ENCODE data around the gene RAB3C.

The RAB3C gene

GRCh38 chr5:58770136-58770535 is 187.3 kb downstream of the RAB3C start:
- H3K4me1 ChIP-seq (ENCODE audit: insufficient read depth, low read length) = no peaks in the 10 kb centered on the region
- H3K9ac ChIP-seq (ENCODE audit: low read depth, low read length) = no peak overlapping the region
- no peaks in the 10 kb centered on the region for H3K9me3 ChIP-seq (ENCODE audit: control insufficient read depth, insufficient read depth, low read length)
- H3K36me3 ChIP-seq (ENCODE audit: insufficient read depth, low read length) = no peaks in the 10 kb centered on the region

- Histone ChIP-seq H3K9me3 (ENCODE audit: control insufficient read depth, insufficient read depth, low read length) (no peaks in the 10 kb centered on the region), H3K4me1 (ENCODE audit: insufficient read depth, low read length) (peaks cover 4% of the 10 kb centered on the region; the same call in 1 of the 2 replicates), H3K9ac (ENCODE audit: low read depth, low read length) (no peak overlapping the region), H3K36me3 (ENCODE audit: insufficient read depth, low read length) (no peaks in the 10 kb centered on the region)
These were observed 188.9 kb downstream of the RAB3C start for GRCh38 chr5:58771796-58772195.

DNA sequence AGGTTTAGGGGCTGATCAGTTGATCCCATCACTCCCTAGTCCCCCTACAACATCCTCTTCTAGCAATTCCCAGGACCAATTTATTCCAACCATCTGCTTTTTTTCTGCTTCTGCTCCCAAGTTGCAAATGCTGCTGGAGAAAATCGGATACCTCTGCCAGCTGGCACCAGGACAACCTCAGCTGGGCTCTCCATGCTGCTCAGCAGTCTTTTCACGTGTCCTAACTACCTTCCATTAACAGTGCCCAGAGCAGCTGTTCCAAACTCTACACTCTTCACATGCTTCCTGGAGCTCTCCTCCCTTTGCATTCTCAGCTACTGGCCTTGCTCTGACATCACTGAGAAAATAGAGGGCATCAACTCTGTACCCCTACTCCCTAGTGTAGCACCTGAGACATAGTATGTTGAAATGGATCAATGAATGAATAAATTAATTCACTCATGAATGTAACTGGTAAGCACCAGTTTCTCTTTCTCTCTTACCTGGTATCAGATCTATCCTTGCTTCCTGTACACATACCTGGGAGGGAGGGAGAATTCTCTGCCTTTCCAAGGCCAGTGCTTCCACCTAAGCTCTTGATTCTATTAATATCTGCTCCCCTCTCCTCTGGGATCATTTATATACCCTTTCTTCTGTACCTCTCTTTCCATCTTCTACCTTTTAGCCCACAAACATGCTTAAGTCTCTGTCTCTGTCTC is 191.0 kb downstream of the RAB3C start:
- Histone ChIP-seq H3K36me3 (ENCODE audit: insufficient read depth, low read length) (no peaks in the 10 kb centered on the region), H3K4me1 (ENCODE audit: insufficient read depth, low read length) (peaks cover 4% of the 10 kb centered on the region; the same call in 1 of the 2 replicates), H3K9ac (ENCODE audit: low read depth, low read length) (no peak overlapping the region), H3K9me3 (ENCODE audit: control insufficient read depth, insufficient read depth, low read length) (no peaks in the 10 kb centered on the region)

GRCh38 chr5:58774937-58775336 is 192.1 kb downstream of the RAB3C start:
- Histone ChIP-seq H3K36me3 (ENCODE audit: insufficient read depth, low read length) (no peaks in the 10 kb centered on the region), H3K9me3 (ENCODE audit: control insufficient read depth, insufficient read depth, low read length) (no peaks in the 10 kb centered on the region), H3K4me1 (ENCODE audit: insufficient read depth, low read length) (peaks cover 4% of the 10 kb centered on the region; the same call in 1 of the 2 replicates), H3K9ac (ENCODE audit: low read depth, low read length) (no peak overlapping the region)

DNA sequence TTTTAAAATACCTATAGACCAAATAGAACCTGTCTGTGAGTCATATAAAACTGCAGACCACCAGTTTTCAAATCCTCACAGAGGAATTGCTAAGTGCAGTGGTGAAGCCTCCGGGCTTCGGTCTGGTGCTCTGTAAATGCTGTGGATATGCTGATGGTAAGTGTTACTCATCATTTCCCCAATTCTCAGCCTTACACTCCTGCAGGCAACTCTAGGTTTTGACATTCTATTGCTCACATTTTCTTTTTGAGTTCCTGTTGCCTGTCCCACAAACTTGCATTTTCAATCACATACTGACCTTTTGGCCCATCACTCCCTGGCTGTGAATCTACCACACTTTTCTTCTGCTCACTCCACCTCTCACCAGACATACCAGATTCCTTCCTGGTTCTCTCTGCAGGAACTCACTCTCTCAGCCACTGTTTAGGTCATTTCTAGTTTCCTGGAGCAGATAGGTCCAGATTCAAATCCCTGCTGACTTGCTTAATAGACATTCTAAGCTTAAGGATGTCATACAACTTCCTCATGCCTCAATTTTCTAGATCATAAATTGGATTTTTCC is 192.9 kb downstream of the RAB3C start:
- Histone ChIP-seq H3K4me1 (ENCODE audit: insufficient read depth, low read length) (peaks cover 4% of the 10 kb centered on the region; the same call in 1 of the 2 replicates), H3K36me3 (ENCODE audit: insufficient read depth, low read length) (no peaks in the 10 kb centered on the region), H3K9me3 (ENCODE audit: control insufficient read depth, insufficient read depth, low read length) (no peaks in the 10 kb centered on the region), H3K9ac (ENCODE audit: low read depth, low read length) (no peak overlapping the region)

DNA sequence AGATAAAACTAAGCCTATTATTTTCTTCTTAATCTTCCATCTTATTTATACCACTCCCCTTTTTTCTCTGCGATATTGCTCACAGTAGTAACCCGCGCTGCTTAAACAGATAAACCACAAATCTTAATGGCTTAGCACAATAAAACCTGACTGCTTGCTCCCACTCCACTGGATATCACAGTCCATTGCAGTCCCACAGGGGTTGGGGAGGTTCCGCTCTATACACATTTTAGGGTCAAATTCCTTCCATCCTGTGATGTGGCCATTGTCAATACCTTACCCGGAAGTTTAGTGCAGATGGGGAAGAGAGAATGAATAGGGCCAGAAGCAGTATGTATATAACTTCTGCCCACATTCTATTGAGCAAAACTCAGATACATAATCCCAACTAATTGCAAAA is 193.7 kb downstream of the RAB3C start:
- H3K4me1 ChIP-seq (ENCODE audit: insufficient read depth, low read length) = peaks cover 4% of the 10 kb centered on the region; the same call in 1 of the 2 replicates
- no peak overlapping the region for H3K9ac ChIP-seq (ENCODE audit: low read depth, low read length)

GRCh38 chr5:58778888-58779287 is 196.0 kb downstream of the RAB3C start:
- peaks cover 10% of the 10 kb centered on the region for H3K4me1 ChIP-seq (ENCODE audit: insufficient read depth, low read length)
- no peak overlapping the region for H3K9ac ChIP-seq (ENCODE audit: low read depth, low read length)
- H3K36me3 ChIP-seq (ENCODE audit: insufficient read depth, low read length) = no peaks in the 10 kb centered on the region
- H3K9me3 ChIP-seq (ENCODE audit: control insufficient read depth, insufficient read depth, low read length) = no peaks in the 10 kb centered on the region

More for the DNA sequence above, 193.7 kb downstream of the RAB3C start:
- Histone ChIP-seq H3K9me3 (ENCODE audit: control insufficient read depth, insufficient read depth, low read length) (no peaks in the 10 kb centered on the region), H3K36me3 (ENCODE audit: insufficient read depth, low read length) (no peaks in the 10 kb centered on the region)

- no peaks in the 10 kb centered on the region for H3K9me3 ChIP-seq (ENCODE audit: control insufficient read depth, insufficient read depth, low read length)
- no peak overlapping the region for H3K9ac ChIP-seq (ENCODE audit: low read depth, low read length)
- peaks cover 6% of the 10 kb centered on the region; the same call in 1 of the 2 replicates for H3K4me1 ChIP-seq (ENCODE audit: insufficient read depth, low read length)
- no peaks in the 10 kb centered on the region for H3K36me3 ChIP-seq (ENCODE audit: insufficient read depth, low read length)
These were observed 203.2 kb downstream of the RAB3C start for GRCh38 chr5:58786035-58786434.

DNA sequence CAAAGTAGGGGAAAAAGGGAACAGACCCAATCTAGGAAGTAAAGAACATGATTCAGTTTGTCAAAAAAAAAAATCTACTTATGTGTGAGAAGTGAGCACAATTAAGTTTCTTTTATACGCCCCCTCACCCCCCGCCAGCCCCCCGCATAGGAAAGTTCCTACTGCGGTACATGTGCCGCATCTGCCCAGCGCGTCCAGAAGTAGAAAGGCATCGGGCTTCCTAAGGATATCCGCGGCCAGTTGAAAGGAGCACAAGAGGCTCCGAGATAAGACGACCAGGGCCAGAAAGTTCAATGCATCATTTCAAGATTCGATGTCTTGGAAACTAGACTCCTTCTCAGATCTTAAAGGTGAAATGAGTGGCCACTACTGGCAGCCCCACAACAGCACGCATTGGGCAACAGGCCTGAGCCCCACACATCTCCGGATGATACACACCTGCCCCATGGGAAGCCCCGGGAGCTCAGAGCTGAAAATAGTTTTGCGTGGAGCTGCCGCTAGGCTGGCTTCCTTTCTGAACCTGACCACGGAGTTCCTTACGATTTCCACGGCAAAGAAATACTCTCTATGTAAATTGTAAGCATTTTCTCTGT is 203.9 kb downstream of the RAB3C start:
- H3K9me3 ChIP-seq (ENCODE audit: control insufficient read depth, insufficient read depth, low read length) = no peaks in the 10 kb centered on the region
- no peaks in the 10 kb centered on the region for H3K36me3 ChIP-seq (ENCODE audit: insufficient read depth, low read length)
- peaks cover 6% of the 10 kb centered on the region; the same call in 1 of the 2 replicates for H3K4me1 ChIP-seq (ENCODE audit: insufficient read depth, low read length)
- no peak overlapping the region for H3K9ac ChIP-seq (ENCODE audit: low read depth, low read length)

DNA sequence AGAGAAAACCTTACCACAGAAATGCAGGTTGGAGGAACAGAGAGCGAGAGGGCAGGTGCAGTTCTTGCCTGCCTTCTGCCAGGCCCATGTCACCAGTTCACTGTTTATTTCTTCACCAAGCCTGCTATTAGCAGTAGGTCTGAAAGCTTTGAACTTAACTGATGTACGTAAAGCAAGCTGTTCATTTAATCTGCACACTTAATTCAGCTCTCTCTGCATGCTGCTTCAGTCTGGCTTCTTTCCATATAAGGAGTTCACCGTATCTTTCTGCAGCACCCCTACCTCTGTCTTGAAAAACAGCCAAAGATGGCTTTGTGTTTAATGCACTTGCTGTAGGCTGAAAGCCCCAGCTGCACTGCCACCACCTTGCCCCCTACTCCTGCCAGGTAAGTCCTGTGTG is 205.1 kb downstream of the RAB3C start:
- no peaks in the 10 kb centered on the region for H3K36me3 ChIP-seq (ENCODE audit: insufficient read depth, low read length)
- no peaks in the 10 kb centered on the region for H3K9me3 ChIP-seq (ENCODE audit: control insufficient read depth, insufficient read depth, low read length)
- no peak overlapping the region for H3K9ac ChIP-seq (ENCODE audit: low read depth, low read length)
- H3K4me1 ChIP-seq (ENCODE audit: insufficient read depth, low read length) = peaks cover 1% of the 10 kb centered on the region; the same call in 1 of the 2 replicates

GRCh38 chr5:58793888-58794657 is 211.2 kb downstream of the RAB3C start:
- Histone ChIP-seq H3K36me3 (ENCODE audit: insufficient read depth, low read length) (no peaks in the 10 kb centered on the region), H3K4me1 (ENCODE audit: insufficient read depth, low read length) (no peaks in the 10 kb centered on the region), H3K9ac (ENCODE audit: low read depth, low read length) (no peak overlapping the region), H3K9me3 (ENCODE audit: control insufficient read depth, insufficient read depth, low read length) (no peaks in the 10 kb centered on the region)

- Histone ChIP-seq H3K9me3 (ENCODE audit: control insufficient read depth, insufficient read depth, low read length) (no peaks in the 10 kb centered on the region), H3K9ac (ENCODE audit: low read depth, low read length) (no peak overlapping the region), H3K36me3 (ENCODE audit: insufficient read depth, low read length) (no peaks in the 10 kb centered on the region), H3K4me1 (ENCODE audit: insufficient read depth, low read length) (no peaks in the 10 kb centered on the region; the same call in 1 of the 2 replicates)
These were observed 212.0 kb downstream of the RAB3C start for GRCh38 chr5:58794875-58795274.

DNA sequence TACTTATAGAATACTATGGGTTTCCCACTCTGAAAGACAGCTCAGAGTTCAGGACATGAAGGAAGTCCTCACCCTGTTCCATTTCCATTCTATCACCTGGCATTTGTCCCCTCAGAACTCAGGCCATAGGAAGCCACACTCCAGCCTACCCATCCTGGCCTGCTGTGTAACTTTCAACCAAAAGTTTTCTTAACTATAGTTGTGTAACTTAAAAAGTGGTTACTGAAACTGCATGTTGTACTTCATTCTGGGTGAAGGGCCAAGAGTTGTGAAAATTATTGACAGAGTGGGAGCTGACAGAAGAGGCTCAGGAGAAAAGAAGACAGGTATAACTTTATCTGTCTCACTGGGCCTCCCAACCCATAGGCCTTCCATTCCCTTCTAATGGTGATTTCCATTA is 212.5 kb downstream of the RAB3C start:
- Histone ChIP-seq H3K9ac (ENCODE audit: low read depth, low read length) (no peak overlapping the region), H3K36me3 (ENCODE audit: insufficient read depth, low read length) (no peaks in the 10 kb centered on the region), H3K9me3 (ENCODE audit: control insufficient read depth, insufficient read depth, low read length) (no peaks in the 10 kb centered on the region), H3K4me1 (ENCODE audit: insufficient read depth, low read length) (no peaks in the 10 kb centered on the region; the same call in 1 of the 2 replicates)

DNA sequence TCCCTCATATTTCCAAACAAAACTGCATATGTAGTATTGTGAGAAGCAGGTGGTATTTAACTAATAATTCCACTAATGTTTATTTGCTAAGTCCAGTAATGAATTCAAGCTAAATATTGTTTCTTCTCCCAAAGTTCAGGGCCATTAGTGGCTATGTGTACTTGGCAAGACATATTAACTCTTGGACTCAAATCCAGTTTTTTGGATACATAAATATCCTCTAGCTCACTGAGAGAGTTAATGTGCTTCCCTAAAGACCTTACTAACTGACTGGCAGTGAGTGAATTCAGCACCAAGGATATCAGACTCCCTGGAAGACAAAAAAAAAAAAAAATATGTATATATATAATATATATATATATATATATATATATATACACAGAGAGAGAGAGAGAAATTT is 214.1 kb downstream of the RAB3C start:
- Histone ChIP-seq H3K36me3 (ENCODE audit: insufficient read depth, low read length) (no peaks in the 10 kb centered on the region), H3K4me1 (ENCODE audit: insufficient read depth, low read length) (no peaks in the 10 kb centered on the region; the same call in 1 of the 2 replicates), H3K9ac (ENCODE audit: low read depth, low read length) (no peak overlapping the region), H3K9me3 (ENCODE audit: control insufficient read depth, insufficient read depth, low read length) (no peaks in the 10 kb centered on the region)

Measured in ES-I3 (cell line).